Progenitor cell of endocrine pancreas (in vitro differentiated cells): Measurements from ENCODE around the gene PUDP. TPM values are rescaled to one million over a fixed set of nuclear protein-coding genes. Genes with fewer than 3 reads are reported as not detected.
"Not testable (repeated sequence)": the region's sequence is repeated elsewhere in the genome, so short reads cannot be mapped to it uniquely, and the experiment has no call there.

Experiments used
- DNase-seq: peaks from one replicate; pipeline ENCODE4 v3.0.0; 2021; ENCODE audit warnings: low spot score; ENCODE audit not compliant: unreplicated experiment
- H3K27ac Mint-ChIP-seq: 2 replicates; pipeline ENCODE4 v1.8.0; 2021; ENCODE audit warnings: mild to moderate bottlenecking, moderate library complexity, mixed read lengths
- H3K27me3 Mint-ChIP-seq: 2 replicates; pipeline ENCODE4 v1.8.0; 2021; ENCODE audit warnings: mixed read lengths
- H3K36me3 Mint-ChIP-seq: 2 replicates; pipeline ENCODE4 v1.8.0; 2022; ENCODE audit warnings: mixed read lengths; ENCODE audit not compliant: insufficient read depth
- H3K4me1 Mint-ChIP-seq: 2 replicates; pipeline ENCODE4 v1.8.0; 2021; ENCODE audit warnings: low read depth, mixed read lengths
- H3K4me3 Mint-ChIP-seq: 2 replicates; pipeline ENCODE4 v1.8.0; 2021; ENCODE audit warnings: low read depth, mild to moderate bottlenecking, moderate library complexity, mixed read lengths
- H3K9me3 Mint-ChIP-seq: 2 replicates; pipeline ENCODE4 v1.8.0; 2021; ENCODE audit warnings: low read depth, mixed read lengths
- total RNA-seq: library from RNA; stranded (reverse); gene quantifications from 2 replicates; pipeline ENCODE4 v1.2.1, GENCODE V29; 2021
- TF ChIP-seq, protein P1 (sequence below): fragments of 200-600 bp; sonication (generic); IDR thresholded peaks from one replicate; pipeline ENCODE4 v1.5.0; 2021; ENCODE audit warnings: antibody characterized with exemption, mild to moderate bottlenecking; ENCODE audit not compliant: unreplicated experiment

The PUDP gene
- total RNA-seq, 1 donor from 2014 or later: 59.9 TPM

DNA sequence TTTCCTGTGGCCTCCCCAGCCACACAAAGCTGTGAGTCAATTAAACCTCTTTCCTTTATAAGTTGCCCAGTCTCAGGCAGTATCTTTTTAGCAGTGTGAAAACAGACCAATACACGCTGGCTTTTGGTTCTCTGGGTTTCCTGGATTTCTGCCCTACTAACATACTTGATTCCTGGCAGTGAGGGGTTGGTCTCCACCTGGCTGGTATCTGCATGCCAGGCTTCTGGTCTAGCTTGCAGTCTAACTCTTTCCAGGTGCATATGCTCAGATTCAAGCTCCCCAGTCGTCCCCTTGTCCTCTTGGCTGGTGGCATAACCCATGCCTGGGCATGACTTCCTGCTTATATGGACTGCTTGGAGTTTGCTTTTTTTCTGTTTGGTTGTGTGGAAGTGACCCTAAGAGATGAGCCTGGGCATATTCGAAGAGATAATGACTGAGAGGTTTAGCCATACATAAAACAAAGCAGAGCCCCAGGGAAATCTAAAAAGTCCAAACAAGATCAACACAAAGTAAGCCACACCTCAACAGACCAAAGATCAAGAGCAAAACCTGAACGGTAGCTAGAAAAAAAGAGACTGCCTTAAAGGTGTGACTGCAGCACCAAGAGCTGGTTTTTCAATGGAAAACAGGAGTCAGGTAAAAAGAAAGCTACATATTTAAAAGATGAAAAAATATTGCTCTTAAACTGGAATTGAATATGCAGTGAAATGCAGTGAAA lies 102.6 kb downstream of the PUDP start:
- H3K27ac Mint-ChIP-seq: no peak overlapping the region
- no peaks in the 10 kb centered on the region for H3K27me3 Mint-ChIP-seq
- TF ChIP-seq, protein P1, sequence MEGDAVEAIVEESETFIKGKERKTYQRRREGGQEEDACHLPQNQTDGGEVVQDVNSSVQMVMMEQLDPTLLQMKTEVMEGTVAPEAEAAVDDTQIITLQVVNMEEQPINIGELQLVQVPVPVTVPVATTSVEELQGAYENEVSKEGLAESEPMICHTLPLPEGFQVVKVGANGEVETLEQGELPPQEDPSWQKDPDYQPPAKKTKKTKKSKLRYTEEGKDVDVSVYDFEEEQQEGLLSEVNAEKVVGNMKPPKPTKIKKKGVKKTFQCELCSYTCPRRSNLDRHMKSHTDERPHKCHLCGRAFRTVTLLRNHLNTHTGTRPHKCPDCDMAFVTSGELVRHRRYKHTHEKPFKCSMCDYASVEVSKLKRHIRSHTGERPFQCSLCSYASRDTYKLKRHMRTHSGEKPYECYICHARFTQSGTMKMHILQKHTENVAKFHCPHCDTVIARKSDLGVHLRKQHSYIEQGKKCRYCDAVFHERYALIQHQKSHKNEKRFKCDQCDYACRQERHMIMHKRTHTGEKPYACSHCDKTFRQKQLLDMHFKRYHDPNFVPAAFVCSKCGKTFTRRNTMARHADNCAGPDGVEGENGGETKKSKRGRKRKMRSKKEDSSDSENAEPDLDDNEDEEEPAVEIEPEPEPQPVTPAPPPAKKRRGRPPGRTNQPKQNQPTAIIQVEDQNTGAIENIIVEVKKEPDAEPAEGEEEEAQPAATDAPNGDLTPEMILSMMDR: no peak
- H3K36me3 Mint-ChIP-seq: peaks cover 26% of the 10 kb centered on the region
- H3K4me1 Mint-ChIP-seq: peaks cover 5% of the 10 kb centered on the region
- no peak for DNase-seq
- no peak overlapping the region for H3K4me3 Mint-ChIP-seq
- peaks cover 12% of the 10 kb centered on the region for H3K9me3 Mint-ChIP-seq

DNA sequence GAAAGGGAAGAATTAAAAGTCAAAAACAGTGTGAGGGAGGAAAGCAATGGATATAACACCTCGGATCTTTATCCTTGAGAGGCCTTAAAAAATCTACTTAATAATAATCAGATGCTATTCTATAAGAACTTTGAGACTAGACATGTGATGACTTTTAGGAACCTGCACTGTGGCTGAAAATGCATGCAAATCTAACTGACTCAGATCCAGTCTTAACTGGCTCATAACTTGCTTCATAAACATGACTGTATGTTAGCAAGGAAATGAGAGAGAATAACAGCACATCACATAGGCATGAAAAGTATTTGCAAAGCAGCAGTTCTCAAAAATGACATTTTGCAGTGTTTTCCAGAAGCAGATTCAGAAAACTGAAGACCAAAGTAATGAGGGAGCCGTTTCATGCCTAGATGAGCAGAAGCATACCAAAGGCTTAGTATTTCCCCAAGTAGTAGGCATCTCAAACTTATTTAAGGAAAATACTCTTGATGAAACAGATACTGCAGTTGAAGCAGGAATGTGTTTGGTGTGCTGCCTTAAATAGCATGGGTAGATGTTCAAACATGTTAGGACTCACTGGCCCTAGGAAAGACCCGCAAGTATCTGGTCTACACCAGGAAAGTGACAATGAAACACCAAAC lies 104.0 kb downstream of the PUDP start:
- peaks cover 15% of the 10 kb centered on the region for H3K36me3 Mint-ChIP-seq
- DNase-seq, H3K4me3 Mint-ChIP-seq, H3K27me3 Mint-ChIP-seq, H3K27ac Mint-ChIP-seq, H3K4me1 Mint-ChIP-seq: not testable (repeated sequence)
- H3K9me3 Mint-ChIP-seq: peaks cover 12% of the 10 kb centered on the region

DNA sequence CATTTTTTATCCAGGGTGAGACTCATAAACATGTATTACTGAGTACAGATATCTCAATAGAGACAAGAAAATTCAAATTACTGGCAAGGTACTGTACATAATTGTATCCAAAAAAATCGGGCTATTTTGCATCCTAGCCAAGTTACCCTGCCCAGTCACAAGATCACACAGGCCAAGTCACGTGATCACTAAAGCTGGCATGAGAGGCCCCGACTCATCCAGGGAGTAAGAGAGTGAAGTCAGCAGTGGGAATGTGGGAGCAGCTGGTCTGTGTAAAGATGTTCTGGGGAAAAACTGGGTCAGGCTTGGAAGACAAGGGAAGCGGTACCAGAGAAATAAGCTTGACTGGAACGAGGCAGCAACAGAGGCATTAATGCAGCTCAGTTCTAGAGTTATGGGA lies 119.7 kb downstream of the PUDP start:
- peaks cover 3% of the 10 kb centered on the region for H3K9me3 Mint-ChIP-seq
- no peaks in the 10 kb centered on the region for H3K4me1 Mint-ChIP-seq
- no peak for DNase-seq
- no peaks in the 10 kb centered on the region for H3K27me3 Mint-ChIP-seq
- no peak overlapping the region for H3K4me3 Mint-ChIP-seq
- no peaks in the 10 kb centered on the region for H3K36me3 Mint-ChIP-seq
- no peak overlapping the region for H3K27ac Mint-ChIP-seq
- TF ChIP-seq, protein P1: no peak

DNA sequence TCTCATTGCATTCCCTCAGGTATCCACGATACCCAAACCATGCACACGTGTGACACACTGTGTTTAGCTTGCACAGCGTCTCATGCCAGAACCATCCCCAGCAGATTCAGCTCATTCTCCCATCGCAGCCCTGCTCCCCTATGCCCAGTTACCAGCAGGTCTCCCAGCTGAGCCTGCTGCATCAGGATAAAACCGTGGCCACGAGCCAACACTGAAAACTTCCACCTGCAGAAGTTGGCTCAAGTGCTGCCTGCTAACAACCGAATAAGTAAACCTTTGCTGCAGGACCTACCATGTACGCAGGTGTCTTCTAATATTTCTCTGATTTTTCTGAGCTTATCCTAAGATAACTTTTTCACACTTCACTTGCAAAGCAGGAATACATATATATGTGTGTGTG lies 120.9 kb downstream of the PUDP start:
- Mint-ChIP-seq H3K36me3 (no peaks in the 10 kb centered on the region), H3K27ac (no peak overlapping the region), H3K4me1 (no peaks in the 10 kb centered on the region), H3K9me3 (peaks cover under 1% of the 10 kb centered on the region), H3K27me3 (no peaks in the 10 kb centered on the region), H3K4me3 (no peak overlapping the region)
- TF ChIP-seq, protein P1: no peak
- DNase-seq: no peak

DNA sequence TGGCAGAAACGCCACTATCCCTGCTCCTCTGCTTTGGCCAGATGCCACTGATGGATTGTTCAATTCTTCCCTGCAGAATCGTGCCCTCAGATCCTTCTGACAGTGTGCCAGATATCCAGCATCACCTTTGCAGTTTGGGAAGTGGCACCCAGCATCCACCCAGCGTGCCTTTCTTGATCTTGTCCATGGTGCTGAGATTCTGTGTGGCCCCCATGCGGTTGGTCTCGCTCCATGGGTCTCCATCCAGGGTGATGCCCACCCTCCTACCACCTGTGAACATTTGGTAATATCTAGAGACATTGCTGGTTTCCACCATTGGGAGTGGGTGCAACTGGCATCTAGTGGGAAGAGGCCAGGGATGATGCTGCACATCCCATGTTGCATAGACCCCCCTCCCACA lies 121.6 kb downstream of the PUDP start:
- not testable (repeated sequence) for H3K4me3 Mint-ChIP-seq, DNase-seq, H3K9me3 Mint-ChIP-seq, H3K4me1 Mint-ChIP-seq, H3K27ac Mint-ChIP-seq, H3K36me3 Mint-ChIP-seq, H3K27me3 Mint-ChIP-seq

DNA sequence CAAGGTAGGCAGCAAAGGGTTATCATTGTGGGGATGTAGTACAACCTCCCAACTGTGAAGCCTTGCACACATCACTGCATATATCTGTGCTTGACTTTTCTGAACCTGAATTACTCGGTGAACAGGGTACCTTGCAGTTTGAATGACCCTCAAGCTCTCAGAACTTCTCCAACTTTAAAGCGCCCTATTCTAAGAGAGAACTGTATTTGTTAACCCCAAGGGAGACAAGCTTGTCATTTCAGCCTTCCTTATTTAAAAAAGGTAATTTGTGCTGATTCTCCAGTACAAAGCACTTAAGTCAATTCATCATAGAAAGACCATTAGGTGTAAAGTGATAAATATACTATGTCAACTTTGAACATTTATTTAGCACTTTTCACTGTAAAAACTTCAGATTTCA lies 122.5 kb downstream of the PUDP start:
- Mint-ChIP-seq H3K9me3 (no peaks in the 10 kb centered on the region), H3K27me3 (no peaks in the 10 kb centered on the region)
- DNase-seq: no peak

More for the DNA sequence above, 122.5 kb downstream of the PUDP start:
- no peak overlapping the region for H3K27ac Mint-ChIP-seq
- TF ChIP-seq, protein P1: no peak
- no peak overlapping the region for H3K4me3 Mint-ChIP-seq
- H3K4me1 Mint-ChIP-seq: no peaks in the 10 kb centered on the region
- H3K36me3 Mint-ChIP-seq: no peaks in the 10 kb centered on the region
